Measurements from ENCODE around the gene SNX6.
"Not testable (repeated sequence)": the region's sequence is repeated elsewhere in the genome, so short reads cannot be mapped to it uniquely, and the experiment has no call there.

The SNX6 gene

GRCh38 chr14:34650786-34651584 lies 21.0 kb upstream of the SNX6 start:
- no peak for TF ChIP-seq CTCF (IDR thresholded peaks at IDR 0.05; ENCODE audit: low read depth, low read length, missing control alignments)
- DNase-seq (ENCODE audit: extremely low read depth, low read depth), result peak; percentile 99
- H3K4me3 ChIP-seq (replicated peaks; ENCODE audit: low read depth, low read length), result peak overlapping the region; percentile 25; the same call in 1 of the 2 replicates

- H3K4me3 ChIP-seq (replicated peaks; ENCODE audit: low read depth, low read length), result 0 out of 2 replicates have a peak overlapping the region, but pooled peaks have one; percentile 25
- not testable (repeated sequence) for DNase-seq (ENCODE audit: extremely low read depth, low read depth)
These were observed 20.1 kb upstream of the SNX6 start for GRCh38 chr14:34650006-34650405.

DNA sequence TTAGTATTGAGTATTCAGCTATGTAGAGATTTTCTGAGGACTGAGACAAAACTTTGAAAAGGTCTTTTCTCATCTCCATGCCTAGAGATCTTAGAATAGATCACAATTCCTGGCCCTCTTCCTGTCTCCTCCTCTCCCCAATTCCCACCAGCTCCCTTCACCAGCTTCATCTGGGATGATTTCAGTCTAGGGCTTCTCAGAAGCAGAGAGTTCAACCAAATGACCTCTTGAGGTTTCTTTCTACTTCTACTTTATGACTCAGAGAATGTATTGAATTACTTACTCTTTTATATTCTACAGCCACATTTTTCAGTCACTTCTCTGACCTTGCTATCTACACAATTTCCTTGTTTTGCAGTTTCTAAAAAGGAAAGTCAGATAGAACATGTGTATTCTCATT lies 19.4 kb upstream of the SNX6 start:
- DNase-seq (ENCODE audit: extremely low read depth, low read depth), result peak; percentile 94
- H3K4me3 ChIP-seq (replicated peaks; ENCODE audit: low read depth, low read length), result no peak overlapping the region
- no peak for TF ChIP-seq CTCF (IDR thresholded peaks at IDR 0.05; ENCODE audit: low read depth, low read length, missing control alignments)

DNA sequence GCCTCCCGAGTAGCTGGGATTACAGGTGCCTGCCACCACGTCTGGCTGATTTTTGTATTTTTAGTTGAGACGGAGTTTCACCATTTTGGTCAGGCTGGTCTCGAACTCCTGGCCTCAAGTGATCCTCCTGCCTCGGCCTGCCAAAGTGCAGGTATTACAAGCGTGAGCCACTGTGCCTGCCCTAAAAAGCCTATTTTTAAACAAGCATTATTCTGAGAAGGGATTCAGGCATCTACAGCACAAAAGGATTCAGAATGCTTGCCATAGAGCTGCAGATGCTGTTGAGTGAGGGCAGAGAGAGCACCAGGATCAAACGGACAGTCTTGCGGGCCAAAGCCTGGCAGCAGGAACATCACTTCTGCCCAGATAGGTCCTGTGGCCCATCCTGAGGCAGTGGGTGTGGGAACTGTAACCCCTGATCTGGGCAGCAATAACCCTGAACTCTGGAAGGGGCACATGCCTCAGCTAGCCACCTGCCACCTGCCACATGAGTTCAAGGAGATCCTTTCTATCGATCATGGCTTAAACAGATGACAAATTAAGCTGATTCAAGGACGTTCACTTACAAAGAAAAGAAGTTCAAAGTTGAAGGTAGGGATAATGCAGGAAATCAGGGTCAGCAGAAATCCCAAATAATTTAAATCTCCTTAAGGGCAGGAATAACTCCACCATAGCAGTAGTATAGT lies 16.8 kb upstream of the SNX6 start:
- no peak for DNase-seq (ENCODE audit: extremely low read depth, low read depth)
- H3K4me3 ChIP-seq (replicated peaks; ENCODE audit: low read depth, low read length), result no peak overlapping the region
- TF ChIP-seq CTCF (IDR thresholded peaks at IDR 0.05; ENCODE audit: low read depth, low read length, missing control alignments), result no peak

DNA sequence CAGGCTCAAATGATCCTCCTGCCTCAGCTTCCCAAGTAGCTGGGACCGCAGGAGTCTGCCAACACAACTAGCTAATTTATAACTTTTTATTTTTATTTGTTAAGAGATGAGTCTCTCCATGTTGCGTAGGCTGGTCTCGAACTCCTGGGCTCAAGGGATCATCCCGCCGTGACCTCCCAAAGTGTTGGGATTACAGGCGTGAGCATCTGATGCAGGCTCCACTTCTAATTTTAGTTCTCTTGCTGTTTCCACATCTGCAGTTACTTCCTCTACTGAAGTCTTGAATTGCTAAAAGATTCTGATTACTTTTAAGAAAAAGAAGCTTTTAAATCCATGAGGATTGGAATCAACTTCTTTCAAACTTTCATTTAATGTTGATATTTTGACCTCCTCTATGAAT lies 13.4 kb upstream of the SNX6 start:
- TF ChIP-seq CTCF (IDR thresholded peaks at IDR 0.05; ENCODE audit: low read depth, low read length, missing control alignments), result no peak
- H3K4me3 ChIP-seq (replicated peaks; ENCODE audit: low read depth, low read length), result no peak overlapping the region
- DNase-seq (ENCODE audit: extremely low read depth, low read depth), result no peak

DNA sequence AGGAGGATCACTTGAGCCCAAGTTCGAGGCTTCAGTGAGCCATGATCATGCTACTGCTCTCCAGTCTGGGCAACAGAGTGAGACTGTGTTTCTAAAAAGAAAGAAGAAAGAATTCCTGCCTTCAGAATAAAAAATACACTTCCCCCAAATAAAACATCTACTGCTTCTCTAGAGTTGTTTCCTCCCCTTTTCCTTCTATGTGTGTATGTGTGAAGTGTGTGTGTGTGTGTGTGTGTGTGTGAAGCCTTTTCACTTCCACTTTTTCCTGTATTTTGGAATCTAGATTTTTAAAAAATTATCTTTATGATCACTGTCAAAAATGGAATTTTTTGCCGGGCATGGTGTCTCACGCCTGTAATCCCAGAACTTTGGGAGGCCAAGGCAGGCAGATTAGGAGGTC lies 12.6 kb upstream of the SNX6 start:
- no peak for TF ChIP-seq CTCF (IDR thresholded peaks at IDR 0.05; ENCODE audit: low read depth, low read length, missing control alignments)
- DNase-seq (ENCODE audit: extremely low read depth, low read depth), result no peak
- H3K4me3 ChIP-seq (replicated peaks; ENCODE audit: low read depth, low read length), result no peak overlapping the region

GRCh38 chr14:34640826-34641225 lies 10.9 kb upstream of the SNX6 start:
- DNase-seq (ENCODE audit: extremely low read depth, low read depth), result no peak
- no peak for TF ChIP-seq CTCF (IDR thresholded peaks at IDR 0.05; ENCODE audit: low read depth, low read length, missing control alignments)
- H3K4me3 ChIP-seq (replicated peaks; ENCODE audit: low read depth, low read length), result no peak overlapping the region

- DNase-seq (ENCODE audit: extremely low read depth, low read depth); H3K4me3 ChIP-seq (replicated peaks; ENCODE audit: low read depth, low read length): not testable (repeated sequence)
These were observed 4.4 kb upstream of the SNX6 start for GRCh38 chr14:34634360-34634771.
